ENCODE data around the gene POP4.
"Not testable (repeated sequence)": the region's sequence is repeated elsewhere in the genome, so short reads cannot be mapped to it uniquely, and the experiment has no call there.

Gene POP4

GRCh38 chr19:29605653-29606419 is at the start of gene POP4:
Gene POP4 (plus strand): TSS chr19:29606283. CDS start chr19:29606319, 36 bp downstream.
- DNase-seq (ENCODE audit: low read depth in 1 of 2, low spot score in 1 of 2) = peak; percentile 97

GRCh38 chr19:29559110-29559509 is 47.0 kb upstream of the POP4 start:
- not testable (repeated sequence) for DNase-seq (ENCODE audit: low read depth in 1 of 2, low spot score in 1 of 2)

- DNase-seq (ENCODE audit: low read depth in 1 of 2, low spot score in 1 of 2) = no peak
Measured at GRCh38 chr19:29559743-29560142, 46.3 kb upstream of the POP4 start.

- no peak for DNase-seq (ENCODE audit: low read depth in 1 of 2, low spot score in 1 of 2)
Measured at GRCh38 chr19:29560313-29561075, 45.6 kb upstream of the POP4 start.

- DNase-seq (ENCODE audit: low read depth in 1 of 2, low spot score in 1 of 2) = no peak
Measured at GRCh38 chr19:29561601-29562000, 44.5 kb upstream of the POP4 start.

GRCh38 chr19:29562299-29563297 is 43.5 kb upstream of the POP4 start:
- DNase-seq (ENCODE audit: low read depth in 1 of 2, low spot score in 1 of 2) = no peak

GRCh38 chr19:29563486-29564101 is 42.5 kb upstream of the POP4 start:
- DNase-seq (ENCODE audit: low read depth in 1 of 2, low spot score in 1 of 2) = no peak

- no peak for DNase-seq (ENCODE audit: low read depth in 1 of 2, low spot score in 1 of 2)
Measured at GRCh38 chr19:29564574-29565005, 41.5 kb upstream of the POP4 start.

GRCh38 chr19:29565171-29565570 is 40.9 kb upstream of the POP4 start:
- DNase-seq (ENCODE audit: low read depth in 1 of 2, low spot score in 1 of 2) = no peak

- no peak for DNase-seq (ENCODE audit: low read depth in 1 of 2, low spot score in 1 of 2)
Measured at GRCh38 chr19:29566496-29567054, 39.5 kb upstream of the POP4 start.

GRCh38 chr19:29567366-29567915 is 38.6 kb upstream of the POP4 start:
- DNase-seq (ENCODE audit: low read depth in 1 of 2, low spot score in 1 of 2) = no peak

- no peak for DNase-seq (ENCODE audit: low read depth in 1 of 2, low spot score in 1 of 2)
Measured at GRCh38 chr19:29568036-29569025, 37.8 kb upstream of the POP4 start.

- DNase-seq (ENCODE audit: low read depth in 1 of 2, low spot score in 1 of 2) = no peak
Measured at GRCh38 chr19:29569038-29569911, 36.8 kb upstream of the POP4 start.

GRCh38 chr19:29571181-29571580 is 34.9 kb upstream of the POP4 start:
- DNase-seq (ENCODE audit: low read depth in 1 of 2, low spot score in 1 of 2) = no peak

- no peak for DNase-seq (ENCODE audit: low read depth in 1 of 2, low spot score in 1 of 2)
Measured at GRCh38 chr19:29573486-29573885, 32.6 kb upstream of the POP4 start.

GRCh38 chr19:29574510-29574909 is 31.6 kb upstream of the POP4 start:
- DNase-seq (ENCODE audit: low read depth in 1 of 2, low spot score in 1 of 2) = no peak

- DNase-seq (ENCODE audit: low read depth in 1 of 2, low spot score in 1 of 2) = no peak
Measured at GRCh38 chr19:29576046-29576606, 30.0 kb upstream of the POP4 start.

Measured in activated CD4-positive, alpha-beta T cell treated with anti-CD3 and anti-CD28 coated beads, Interleukin-2, amount 50 U/mL, for 24 hours (primary cell).